HEK293 (cell line): ENCODE measurements around the gene CTIF.

Source experiments
- CTCF ChIA-PET: fragments of 350-600 bp; formaldehyde crosslinking; extraction: SDS; loops from one replicate; lab custom pipeline; 2021; ENCODE audit warnings: antibody characterized with exemption; lab: Yijun Ruan, JAX
- POLR2A ChIA-PET: fragments of 300-600 bp; formaldehyde crosslinking; extraction: SDS; loops from one replicate; lab custom pipeline; 2020; ENCODE audit warnings: antibody characterized with exemption, inconsistent platforms; lab: Yijun Ruan, JAX
- H3K27ac ChIP-seq: fragments of 200-500 bp; sonication (Bioruptor generic); 2 replicates; pipeline ENCODE4 v1.5.1; 2014; ENCODE audit warnings: low read depth, low read length, control low read depth, inconsistent platforms; ENCODE audit errors: extremely low read depth
- H3K36me3 ChIP-seq, 2 experiments: fragments of 200-500 bp in 1 of 2; sonication (Bioruptor generic) in 1 of 2; 1 replicate in 1 of 2; 2 replicates in 1 of 2; pipeline ENCODE4 v1.5.1; 2014 to 2017; ENCODE audit warnings: inconsistent platforms in 2 of 2, low read length in 2 of 2; ENCODE audit not compliant: control insufficient read depth in 2 of 2, insufficient read depth in 1 of 2
- H3K4me1 ChIP-seq: fragments of 200-500 bp; sonication (Bioruptor generic); 2 replicates; pipeline ENCODE4 v1.5.1; 2014; ENCODE audit warnings: mild to moderate bottlenecking, low read length, inconsistent platforms; ENCODE audit not compliant: control insufficient read depth, insufficient read depth
- H3K4me3 ChIP-seq: 2 replicates; pipeline ENCODE4 v1.5.1; 2011; ENCODE audit warnings: low read depth, mild to moderate bottlenecking, control low read depth, low read length, moderate library complexity
- H3K9me3 ChIP-seq: fragments of 200-500 bp; sonication (Bioruptor generic); 2 replicates; pipeline ENCODE4 v1.5.1; 2014; ENCODE audit warnings: low read depth, low read length, inconsistent platforms; ENCODE audit not compliant: control insufficient read depth, insufficient read depth
- BCL11A ChIP-seq: fragments of 450-650 bp; formaldehyde crosslinking; IDR thresholded peaks from 2 replicates; pipeline ENCODE4 v1.5.1; 2016; ENCODE audit warnings: low read depth, missing biosample characterization, missing genetic modification characterization
- FEZF1 ChIP-seq: fragments of 450-650 bp; formaldehyde crosslinking; IDR thresholded peaks from 2 replicates; pipeline ENCODE4 v1.5.1; 2016; ENCODE audit warnings: missing biosample characterization, missing genetic modification characterization
- KLF1 ChIP-seq: fragments of 450-650 bp; formaldehyde crosslinking; IDR thresholded peaks from 2 replicates; pipeline ENCODE4 v1.5.1; 2016; ENCODE audit warnings: missing biosample characterization, missing genetic modification characterization
- KLF16 ChIP-seq: fragments of 450-650 bp; formaldehyde crosslinking; IDR thresholded peaks from 2 replicates; pipeline ENCODE4 v1.5.1; 2017; ENCODE audit warnings: missing biosample characterization, missing genetic modification characterization
- PRDM4 ChIP-seq: fragments of 450-650 bp; formaldehyde crosslinking; IDR thresholded peaks from 2 replicates; pipeline ENCODE4 v1.5.1; 2017; ENCODE audit warnings: missing biosample characterization, missing genetic modification characterization
- ZBTB26 ChIP-seq: fragments of 450-650 bp; formaldehyde crosslinking; optimal IDR thresholded peaks from 2 replicates; pipeline ENCODE3; 2016; ENCODE audit warnings: missing biosample characterization, mild to moderate bottlenecking, missing genetic modification characterization
- ZIC2 ChIP-seq: fragments of 450-650 bp; formaldehyde crosslinking; IDR thresholded peaks from 2 replicates; pipeline ENCODE4 v1.5.1; 2016; ENCODE audit warnings: missing biosample characterization, missing genetic modification characterization
- ZNF114 ChIP-seq: fragments of 450-650 bp; formaldehyde crosslinking; IDR thresholded peaks from 2 replicates; pipeline ENCODE4 v1.5.0; 2017; ENCODE audit warnings: missing biosample characterization, missing genetic modification characterization
- ZNF24 ChIP-seq: fragments of 450-650 bp; formaldehyde crosslinking; IDR thresholded peaks from 2 replicates; pipeline ENCODE4 v1.5.1; 2016; ENCODE audit warnings: missing biosample characterization, missing genetic modification characterization
- ZNF248 ChIP-seq: fragments of 450-650 bp; formaldehyde crosslinking; IDR thresholded peaks from 2 replicates; pipeline ENCODE4 v1.5.1; 2017; ENCODE audit warnings: missing biosample characterization, missing genetic modification characterization
- ZNF335 ChIP-seq: fragments of 450-650 bp; formaldehyde crosslinking; conservative IDR thresholded peaks from 2 replicates; pipeline ENCODE4 v1.5.1; 2016; ENCODE audit warnings: missing biosample characterization, missing genetic modification characterization
- ZNF548 ChIP-seq: fragments of 450-650 bp; formaldehyde crosslinking; IDR thresholded peaks from 2 replicates; pipeline ENCODE4 v1.5.1; 2016; ENCODE audit warnings: missing biosample characterization, missing genetic modification characterization
- ZNF561 ChIP-seq: fragments of 450-650 bp; IDR thresholded peaks from 2 replicates; pipeline ENCODE4 v1.5.1; 2018; ENCODE audit warnings: missing biosample characterization, missing genetic modification characterization, borderline replicate concordance
- ZNF792 ChIP-seq: fragments of 450-650 bp; formaldehyde crosslinking; IDR thresholded peaks from 2 replicates; pipeline ENCODE4 v1.5.1; 2016; ENCODE audit warnings: missing biosample characterization, missing genetic modification characterization
- TF ChIP-seq, protein P1 (sequence below): fragments of 450-650 bp; formaldehyde crosslinking; IDR thresholded peaks from 2 replicates; pipeline ENCODE4 v1.5.1; 2016; ENCODE audit warnings: missing biosample characterization, missing genetic modification characterization
- TF ChIP-seq, protein P2 (sequence below): fragments of 450-650 bp; formaldehyde crosslinking; IDR thresholded peaks from 2 replicates; pipeline ENCODE4 v1.5.1; 2016; ENCODE audit warnings: missing biosample characterization, missing genetic modification characterization, low read depth
- TF ChIP-seq, protein P3 (sequence below): fragments of 450-650 bp; formaldehyde crosslinking; IDR thresholded peaks from 2 replicates; pipeline ENCODE4 v1.5.1; 2016; ENCODE audit warnings: missing biosample characterization, missing genetic modification characterization

The CTIF gene

DNA sequence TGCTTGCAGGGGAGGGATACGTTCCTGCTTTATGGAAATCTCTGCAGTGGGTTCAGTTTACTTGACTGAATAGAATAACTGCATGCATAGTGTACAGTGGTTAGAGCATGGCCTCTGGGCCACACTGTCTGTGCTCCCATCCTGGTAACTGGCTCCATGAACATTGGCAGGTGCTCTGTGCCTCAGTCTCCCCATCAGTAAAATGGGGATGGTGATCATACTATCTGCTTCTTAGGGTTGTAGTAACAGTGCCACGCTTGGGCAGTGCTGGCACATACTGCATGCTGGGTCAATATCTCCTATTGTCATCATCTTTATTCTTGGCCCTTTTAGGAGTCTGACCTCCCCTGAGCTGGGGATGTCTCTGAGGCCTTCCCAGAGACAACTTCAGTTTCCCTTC is 117.3 kb downstream of the CTIF start:
- H3K4me3 ChIP-seq: no peak overlapping the region
- H3K36me3 ChIP-seq: no peaks in the 10 kb centered on the region
- POLR2A ChIA-PET: no interaction called here
- no peak overlapping the region for H3K27ac ChIP-seq
- H3K9me3 ChIP-seq: no peaks in the 10 kb centered on the region
- H3K4me1 ChIP-seq: peaks cover 7% of the 10 kb centered on the region
- no peak for TF ChIP-seq ZNF792 (tag by site-specific recombination)
- no peak for TF ChIP-seq PRDM4 (tag by site-specific recombination)
- TF ChIP-seq ZNF561 (tag by site-specific recombination): no peak
- TF ChIP-seq BCL11A (tag by site-specific recombination): no peak
- CTCF ChIA-PET: interaction anchor here (1.1 kb wide), 1 partner anchor 8 kb away, joined by 4 read pairs; no protein-coding TSS in a partner anchor

DNA sequence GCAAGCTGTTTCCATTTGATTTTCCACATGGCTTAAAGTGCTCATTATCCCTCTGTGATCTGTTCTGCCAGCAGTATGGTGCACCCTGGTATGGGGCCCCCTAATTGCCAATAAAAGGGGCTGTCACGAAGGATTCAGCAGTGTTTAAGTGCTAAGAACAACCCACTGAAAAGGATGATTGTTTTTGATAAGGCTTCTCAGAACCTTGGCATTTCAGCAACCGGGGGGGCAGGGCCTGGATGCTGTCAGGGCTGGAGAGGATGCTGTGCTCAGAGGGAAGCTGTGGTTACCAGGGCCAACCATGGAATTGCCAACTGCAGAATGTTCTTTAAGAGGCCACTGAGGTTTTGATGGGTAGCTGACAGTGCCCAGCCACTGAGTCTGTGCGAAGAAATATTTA is 117.8 kb downstream of the CTIF start:
- peaks cover 11% of the 10 kb centered on the region for H3K4me1 ChIP-seq
- POLR2A ChIA-PET: no interaction called here
- H3K9me3 ChIP-seq: no peaks in the 10 kb centered on the region
- H3K27ac ChIP-seq: no peak overlapping the region
- TF ChIP-seq ZNF248 (tag by site-specific recombination) (no peak), ZIC2 (peak; percentile 92), ZNF114 (no peak), ZNF24 (tag by site-specific recombination) (no peak), ZNF548 (tag by site-specific recombination) (no peak), KLF1 (no peak), FEZF1 (tag by site-specific recombination) (peak; percentile 29; the same call in 1 of the 2 replicates), KLF16 (tag by site-specific recombination) (no peak), ZNF335 (tag by site-specific recombination) (no peak), ZBTB26 (tag by site-specific recombination) (no peak)
- TF ChIP-seq, protein P1, sequence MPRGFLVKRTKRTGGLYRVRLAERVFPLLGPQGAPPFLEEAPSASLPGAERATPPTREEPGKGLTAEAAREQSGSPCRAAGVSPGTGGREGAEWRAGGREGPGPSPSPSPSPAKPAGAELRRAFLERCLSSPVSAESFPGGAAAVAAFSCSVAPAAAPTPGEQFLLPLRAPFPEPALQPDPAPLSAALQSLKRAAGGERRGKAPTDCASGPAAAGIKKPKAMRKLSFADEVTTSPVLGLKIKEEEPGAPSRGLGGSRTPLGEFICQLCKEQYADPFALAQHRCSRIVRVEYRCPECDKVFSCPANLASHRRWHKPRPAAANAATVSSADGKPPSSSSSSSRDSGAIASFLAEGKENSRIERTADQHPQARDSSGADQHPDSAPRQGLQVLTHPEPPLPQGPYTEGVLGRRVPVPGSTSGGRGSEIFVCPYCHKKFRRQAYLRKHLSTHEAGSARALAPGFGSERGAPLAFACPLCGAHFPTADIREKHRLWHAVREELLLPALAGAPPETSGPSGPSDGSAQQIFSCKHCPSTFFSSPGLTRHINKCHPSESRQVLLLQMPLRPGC: no peak
- TF ChIP-seq, protein P2, sequence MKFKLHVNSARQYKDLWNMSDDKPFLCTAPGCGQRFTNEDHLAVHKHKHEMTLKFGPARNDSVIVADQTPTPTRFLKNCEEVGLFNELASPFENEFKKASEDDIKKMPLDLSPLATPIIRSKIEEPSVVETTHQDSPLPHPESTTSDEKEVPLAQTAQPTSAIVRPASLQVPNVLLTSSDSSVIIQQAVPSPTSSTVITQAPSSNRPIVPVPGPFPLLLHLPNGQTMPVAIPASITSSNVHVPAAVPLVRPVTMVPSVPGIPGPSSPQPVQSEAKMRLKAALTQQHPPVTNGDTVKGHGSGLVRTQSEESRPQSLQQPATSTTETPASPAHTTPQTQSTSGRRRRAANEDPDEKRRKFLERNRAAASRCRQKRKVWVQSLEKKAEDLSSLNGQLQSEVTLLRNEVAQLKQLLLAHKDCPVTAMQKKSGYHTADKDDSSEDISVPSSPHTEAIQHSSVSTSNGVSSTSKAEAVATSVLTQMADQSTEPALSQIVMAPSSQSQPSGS (tag by site-specific recombination): no peak
- TF ChIP-seq, protein P3, sequence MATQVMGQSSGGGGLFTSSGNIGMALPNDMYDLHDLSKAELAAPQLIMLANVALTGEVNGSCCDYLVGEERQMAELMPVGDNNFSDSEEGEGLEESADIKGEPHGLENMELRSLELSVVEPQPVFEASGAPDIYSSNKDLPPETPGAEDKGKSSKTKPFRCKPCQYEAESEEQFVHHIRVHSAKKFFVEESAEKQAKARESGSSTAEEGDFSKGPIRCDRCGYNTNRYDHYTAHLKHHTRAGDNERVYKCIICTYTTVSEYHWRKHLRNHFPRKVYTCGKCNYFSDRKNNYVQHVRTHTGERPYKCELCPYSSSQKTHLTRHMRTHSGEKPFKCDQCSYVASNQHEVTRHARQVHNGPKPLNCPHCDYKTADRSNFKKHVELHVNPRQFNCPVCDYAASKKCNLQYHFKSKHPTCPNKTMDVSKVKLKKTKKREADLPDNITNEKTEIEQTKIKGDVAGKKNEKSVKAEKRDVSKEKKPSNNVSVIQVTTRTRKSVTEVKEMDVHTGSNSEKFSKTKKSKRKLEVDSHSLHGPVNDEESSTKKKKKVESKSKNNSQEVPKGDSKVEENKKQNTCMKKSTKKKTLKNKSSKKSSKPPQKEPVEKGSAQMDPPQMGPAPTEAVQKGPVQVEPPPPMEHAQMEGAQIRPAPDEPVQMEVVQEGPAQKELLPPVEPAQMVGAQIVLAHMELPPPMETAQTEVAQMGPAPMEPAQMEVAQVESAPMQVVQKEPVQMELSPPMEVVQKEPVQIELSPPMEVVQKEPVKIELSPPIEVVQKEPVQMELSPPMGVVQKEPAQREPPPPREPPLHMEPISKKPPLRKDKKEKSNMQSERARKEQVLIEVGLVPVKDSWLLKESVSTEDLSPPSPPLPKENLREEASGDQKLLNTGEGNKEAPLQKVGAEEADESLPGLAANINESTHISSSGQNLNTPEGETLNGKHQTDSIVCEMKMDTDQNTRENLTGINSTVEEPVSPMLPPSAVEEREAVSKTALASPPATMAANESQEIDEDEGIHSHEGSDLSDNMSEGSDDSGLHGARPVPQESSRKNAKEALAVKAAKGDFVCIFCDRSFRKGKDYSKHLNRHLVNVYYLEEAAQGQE (tag by site-specific recombination): no peak
- no peak overlapping the region for H3K4me3 ChIP-seq
- CTCF ChIA-PET: no interaction called here
- H3K36me3 ChIP-seq: no peaks in the 10 kb centered on the region
